Renal cortex interstitium (tissue), 11 donors: ENCODE measurements around the gene FLOT2. TPM values are rescaled to one million over a fixed set of nuclear protein-coding genes. Genes with fewer than 3 reads are reported as not detected.
"Not testable (repeated sequence)": the region's sequence is repeated elsewhere in the genome, so short reads cannot be mapped to it uniquely, and the experiment has no call there.

Experiments used
- DNase-seq, 11 donors: peaks; one replicate each; pipeline ENCODE4 v3.0.0-alpha.2; 2013; ENCODE audit warnings: low read depth in 9 of 11, low spot score in 4 of 11; ENCODE audit errors: extremely low read depth in 1 of 11
- polyA plus RNA-seq, 3 donors: library from polyadenylated mRNA; unstranded; fragments of 120-200 nt; gene quantifications; one replicate each; pipeline ENCODE4 v1.2.1, GENCODE V29; 2013; ENCODE audit not compliant: insufficient read length in 3 of 3

The FLOT2 gene
- polyA plus RNA-seq, 3 donors: 77.6 to 96.1 (median 91.7) TPM

DNA sequence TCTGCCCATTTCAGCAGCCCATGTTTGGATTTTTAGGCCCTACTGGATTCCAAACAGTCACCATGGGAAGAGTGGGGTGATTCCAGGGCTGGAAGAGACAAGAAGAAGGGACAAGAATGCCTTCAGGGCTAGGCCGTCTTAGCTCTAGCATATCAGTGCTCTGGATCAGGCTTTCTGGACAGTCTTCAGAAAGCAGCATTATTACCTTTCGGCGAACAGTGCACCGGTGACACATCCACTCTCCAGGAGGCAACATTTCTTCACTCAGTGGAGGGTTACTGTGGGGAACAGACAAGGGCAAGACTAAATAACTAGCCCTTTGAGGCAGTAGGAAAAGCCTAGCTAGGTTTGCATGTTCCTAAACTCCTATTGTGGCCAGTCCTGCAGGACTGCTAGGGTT, 29.3 kb upstream of the FLOT2 start:
- no peak for DNase-seq

DNA sequence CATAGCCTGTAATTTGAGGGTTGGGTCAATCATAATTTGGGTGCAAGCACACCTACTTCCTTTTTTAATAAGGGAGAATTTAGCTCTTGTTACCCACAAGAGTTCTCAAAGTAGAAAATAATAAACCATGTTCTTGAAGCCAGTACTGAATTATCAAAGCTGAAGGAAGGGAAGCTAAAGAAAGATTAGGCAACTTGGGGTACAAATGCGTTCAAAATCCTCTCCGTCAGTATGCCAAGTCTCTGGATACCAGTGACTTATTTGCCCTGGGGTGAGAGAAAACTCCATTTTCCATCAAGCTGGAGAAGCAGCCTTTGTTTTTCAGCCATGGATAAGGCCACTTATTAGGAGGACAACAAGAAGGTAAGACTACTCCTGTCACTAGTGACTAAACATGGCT, 28.8 kb upstream of the FLOT2 start:
- DNase-seq: no peak

DNA sequence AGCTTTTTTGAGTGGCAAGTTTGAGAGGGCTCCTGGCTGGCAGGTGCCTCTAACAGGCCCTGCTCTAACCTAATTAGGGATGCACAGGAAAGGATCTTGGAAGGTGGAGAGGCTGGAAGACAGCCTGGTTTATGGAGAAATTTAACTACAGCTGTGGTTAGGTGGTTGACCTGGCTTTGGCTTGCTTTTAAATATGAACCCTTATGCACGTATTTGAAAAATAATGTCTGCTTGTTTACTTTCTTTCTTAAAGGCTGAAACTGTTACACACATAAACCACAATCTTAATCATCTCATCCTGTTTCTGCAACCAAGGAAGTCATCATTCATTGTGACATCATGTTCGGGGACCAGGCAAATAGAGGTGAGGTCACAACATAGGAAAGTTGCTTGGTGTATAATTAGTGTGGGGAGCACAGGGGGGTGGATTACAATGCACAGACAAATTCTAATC, 28.4 kb upstream of the FLOT2 start:
- no peak for DNase-seq

DNA sequence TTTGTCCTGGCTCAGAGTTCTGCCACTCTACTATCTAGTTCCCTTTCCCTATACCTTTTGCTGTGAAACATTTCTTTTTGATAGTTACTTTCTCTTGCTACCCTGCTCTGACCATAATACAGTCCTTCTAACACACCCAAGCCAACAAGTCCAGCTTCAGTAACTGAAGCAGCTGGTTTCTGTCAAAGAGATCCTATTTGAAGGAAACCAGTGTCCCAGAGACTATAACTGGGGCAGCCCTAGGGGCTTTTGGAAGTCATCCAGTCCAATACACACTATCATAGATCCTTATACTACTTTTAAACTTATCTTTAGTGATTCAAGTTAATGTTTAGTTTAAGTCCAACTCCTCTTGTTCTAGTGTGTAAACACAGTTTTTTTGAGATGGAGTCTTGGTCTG, 22.7 kb upstream of the FLOT2 start:
- DNase-seq: no peak

DNA sequence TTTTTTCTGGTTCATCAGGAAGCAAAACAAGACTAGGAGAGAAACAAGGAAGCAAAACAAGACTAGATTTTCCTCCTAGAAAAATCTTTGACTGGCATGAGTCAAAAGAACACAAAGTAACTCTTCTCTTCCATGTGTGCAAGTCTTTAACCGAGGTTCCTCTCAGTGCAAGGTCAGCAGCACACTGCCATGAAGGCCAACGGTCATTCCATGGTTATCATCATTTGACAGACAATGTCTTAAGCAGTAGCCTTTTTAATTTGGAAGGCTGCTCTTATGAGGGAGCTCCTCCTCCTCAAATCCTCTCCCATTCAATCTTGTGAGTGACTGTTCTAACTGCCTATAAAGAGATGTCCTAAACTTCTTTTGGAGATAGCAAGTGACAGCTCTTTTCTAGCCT, 20.8 kb upstream of the FLOT2 start:
- DNase-seq: no peak

DNA sequence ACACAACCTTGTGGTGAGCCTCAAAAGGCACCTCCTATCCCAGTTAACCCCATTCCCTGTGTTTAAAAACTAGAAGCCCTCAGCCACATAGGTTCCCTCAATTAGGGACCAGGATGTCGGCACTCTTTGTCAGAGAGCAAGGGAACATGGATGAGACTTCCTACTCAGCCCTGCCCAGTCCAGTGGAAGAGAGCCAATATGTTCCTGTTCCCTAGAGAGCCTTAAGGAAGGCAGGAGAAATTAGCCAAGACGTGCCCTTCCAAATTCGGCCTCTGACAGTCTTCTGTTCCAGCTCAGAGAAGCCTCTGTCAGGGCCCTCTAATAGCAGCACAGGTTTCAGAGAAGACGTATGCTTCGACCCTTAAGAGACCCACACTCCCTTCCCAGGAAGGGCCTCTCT, 19.9 kb upstream of the FLOT2 start:
- DNase-seq: no peak

DNA sequence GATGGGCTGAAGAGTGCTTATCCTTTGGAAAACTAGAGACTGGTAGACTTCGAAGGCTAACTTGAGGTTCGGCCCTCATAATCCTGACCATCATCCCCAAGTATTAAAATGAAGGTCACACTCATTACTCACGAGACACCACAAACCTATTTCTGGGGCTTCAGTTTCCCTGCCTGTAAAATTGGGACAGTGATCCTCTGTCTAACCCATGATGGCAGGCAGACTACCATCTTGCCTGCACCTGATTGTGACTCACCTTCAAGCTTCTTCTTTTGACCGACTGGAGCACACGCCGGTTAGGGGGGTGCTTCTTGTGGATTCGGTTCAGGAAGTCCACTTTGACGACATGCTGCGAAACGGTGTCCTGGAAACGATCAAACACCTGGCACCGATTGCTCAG, 19.5 kb upstream of the FLOT2 start:
- DNase-seq: no peak

DNA sequence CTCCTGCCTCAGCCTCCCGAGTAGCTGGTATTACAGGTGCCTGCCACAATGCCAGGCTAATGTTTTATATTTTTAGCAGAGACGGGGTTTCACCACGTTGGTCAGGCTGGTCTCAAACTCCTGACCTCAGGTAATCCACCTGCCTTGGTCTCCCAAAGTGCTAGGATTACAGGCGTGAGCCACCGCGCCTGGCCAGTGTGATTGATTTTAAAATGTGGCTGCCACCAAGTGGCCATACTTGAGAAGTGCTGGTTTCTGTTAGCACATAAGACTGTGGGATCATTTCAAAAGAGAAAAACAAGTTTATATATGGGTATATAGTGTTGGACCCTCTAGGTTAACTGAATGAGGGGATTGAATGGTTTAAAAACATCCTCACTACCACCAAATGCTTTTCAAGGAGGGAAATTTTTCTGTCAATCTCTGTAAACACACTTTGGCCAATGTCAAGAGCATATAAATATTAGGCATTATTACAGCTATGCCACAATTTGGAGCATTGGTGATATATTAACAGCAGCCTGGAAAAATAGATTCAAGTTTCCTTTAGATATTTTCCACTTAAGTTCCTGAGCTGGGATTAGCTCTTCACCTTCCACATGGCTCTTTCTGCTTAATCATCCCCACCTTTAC, 18.9 kb upstream of the FLOT2 start:
- peak in 2 of 11 donors; percentile 12 to 27 for DNase-seq

DNA sequence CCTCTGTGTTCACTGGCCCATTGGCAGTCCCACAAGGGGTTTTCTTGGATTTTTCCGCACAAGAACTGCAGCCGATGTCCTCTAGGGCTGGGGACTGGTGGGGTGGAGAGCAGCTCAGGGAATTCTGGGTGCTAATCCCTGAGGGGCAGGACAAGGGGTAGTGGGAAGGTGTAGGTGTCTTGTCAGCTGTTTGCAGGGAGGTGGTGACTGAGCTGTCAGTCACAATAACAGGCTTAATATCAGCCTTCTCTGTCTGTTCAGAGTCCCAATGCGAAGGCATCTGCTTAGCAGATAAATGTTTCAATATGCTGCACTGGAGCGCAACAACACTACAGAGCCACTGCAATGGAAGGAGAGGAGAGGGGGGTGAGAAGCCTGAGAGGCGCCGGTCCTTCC, 15.4 kb upstream of the FLOT2 start:
- no peak for DNase-seq

DNA sequence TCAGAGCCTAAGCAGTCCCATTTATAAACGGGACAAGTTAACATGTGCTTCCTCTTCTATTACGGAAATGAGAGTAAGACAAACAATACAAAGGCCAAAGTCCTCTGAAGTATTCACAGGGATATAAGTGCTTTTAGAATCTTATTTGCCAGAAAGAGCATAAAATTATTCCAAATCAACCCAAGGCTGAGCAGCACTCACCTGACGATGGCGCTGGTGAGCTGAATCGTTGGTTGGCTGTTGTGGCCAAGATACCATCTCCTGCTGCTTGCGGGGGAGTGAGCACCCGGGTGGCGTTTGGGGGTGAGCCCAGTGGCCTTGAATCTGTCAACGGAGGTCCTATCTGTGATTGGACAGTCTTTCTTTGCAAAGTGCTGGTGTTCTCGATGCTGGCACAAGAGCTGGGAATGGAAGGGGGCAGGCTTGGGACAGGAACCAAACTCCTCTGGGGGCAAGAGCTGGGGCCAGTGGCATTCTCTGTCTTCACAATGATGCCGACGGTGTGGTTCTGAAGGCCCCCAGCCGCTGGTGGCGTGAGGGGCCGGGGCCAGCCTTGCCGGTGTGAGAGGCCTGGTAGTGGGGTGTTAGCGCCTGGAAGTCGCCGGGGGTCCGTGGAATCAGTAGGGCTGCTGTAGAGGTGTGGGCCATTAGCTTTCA, 14.9 kb upstream of the FLOT2 start:
- no peak for DNase-seq

DNA sequence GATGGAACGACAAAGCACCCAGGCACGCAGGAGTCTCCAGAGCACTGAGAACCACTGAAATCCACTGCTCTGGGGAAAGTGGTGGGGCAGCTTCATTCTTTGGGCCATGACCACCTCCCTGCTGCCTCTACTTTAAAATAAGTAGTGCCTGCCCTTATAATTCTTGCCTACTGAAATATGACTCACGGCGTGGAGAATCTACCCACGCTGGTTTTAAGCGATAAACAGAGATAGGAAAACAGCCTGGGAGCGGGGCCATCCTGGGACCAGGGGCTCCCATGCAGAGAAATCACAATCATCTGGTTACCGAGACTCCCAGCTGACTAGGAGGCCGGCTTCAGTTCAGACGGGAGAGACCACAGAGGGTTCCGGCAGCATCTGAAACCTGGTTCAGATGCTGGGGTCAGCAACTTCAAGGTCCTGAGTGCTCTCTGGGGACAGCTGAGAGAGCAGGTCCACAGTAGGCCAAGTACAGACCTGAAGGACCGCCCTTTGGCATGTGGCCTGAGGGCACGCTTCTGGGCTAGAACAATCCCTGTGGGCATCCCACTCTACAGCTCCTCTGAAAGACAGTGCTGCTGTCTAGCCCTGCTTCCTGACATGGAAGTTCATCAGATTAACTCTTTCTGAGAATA, 14.0 kb upstream of the FLOT2 start:
- no peak for DNase-seq

DNA sequence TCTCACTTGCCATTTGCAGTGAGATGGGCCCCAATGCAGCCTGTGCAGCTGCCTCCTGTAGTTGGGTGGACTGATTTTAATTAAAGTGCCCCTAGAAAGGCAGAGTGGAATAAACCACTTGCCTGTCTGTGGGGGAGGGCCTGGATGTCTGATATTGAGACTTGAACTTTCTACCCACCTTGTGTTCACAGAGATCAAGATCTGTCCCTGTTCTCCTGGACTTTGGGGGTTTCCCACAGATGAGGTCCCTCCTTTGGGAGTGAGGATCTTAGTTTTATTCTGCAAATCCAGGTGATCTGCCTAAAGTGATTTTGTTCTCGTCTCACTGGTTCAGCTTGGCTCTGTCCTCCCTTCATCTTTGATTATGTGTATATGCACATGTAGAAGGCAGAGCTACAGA, 13.0 kb upstream of the FLOT2 start:
- DNase-seq: no peak

DNA sequence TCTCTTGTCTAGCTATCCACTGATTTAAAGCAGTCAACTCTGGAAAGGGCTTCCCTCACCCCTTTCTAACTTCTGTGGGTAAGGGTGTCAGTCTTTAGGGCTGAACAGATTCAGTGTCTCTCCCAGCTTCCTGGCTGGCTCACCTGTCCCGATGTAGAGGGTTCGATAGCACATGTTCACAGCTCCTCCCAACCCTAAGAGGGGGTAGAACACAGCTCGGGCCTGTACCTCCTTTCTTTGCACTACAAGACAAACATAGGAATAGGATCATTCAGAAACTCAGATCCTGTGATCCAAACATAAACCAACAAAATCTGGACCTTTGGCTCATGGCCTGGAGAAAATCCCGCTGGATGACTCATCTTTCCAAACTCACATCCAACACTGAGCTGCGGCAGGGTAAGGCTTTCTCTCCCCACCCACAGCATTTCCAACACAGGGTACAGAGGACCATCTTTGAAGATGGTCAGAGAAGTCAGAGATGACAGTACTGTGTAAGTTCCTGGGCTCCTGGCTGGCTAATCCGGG, 11.2 kb upstream of the FLOT2 start:
- DNase-seq: no peak

DNA sequence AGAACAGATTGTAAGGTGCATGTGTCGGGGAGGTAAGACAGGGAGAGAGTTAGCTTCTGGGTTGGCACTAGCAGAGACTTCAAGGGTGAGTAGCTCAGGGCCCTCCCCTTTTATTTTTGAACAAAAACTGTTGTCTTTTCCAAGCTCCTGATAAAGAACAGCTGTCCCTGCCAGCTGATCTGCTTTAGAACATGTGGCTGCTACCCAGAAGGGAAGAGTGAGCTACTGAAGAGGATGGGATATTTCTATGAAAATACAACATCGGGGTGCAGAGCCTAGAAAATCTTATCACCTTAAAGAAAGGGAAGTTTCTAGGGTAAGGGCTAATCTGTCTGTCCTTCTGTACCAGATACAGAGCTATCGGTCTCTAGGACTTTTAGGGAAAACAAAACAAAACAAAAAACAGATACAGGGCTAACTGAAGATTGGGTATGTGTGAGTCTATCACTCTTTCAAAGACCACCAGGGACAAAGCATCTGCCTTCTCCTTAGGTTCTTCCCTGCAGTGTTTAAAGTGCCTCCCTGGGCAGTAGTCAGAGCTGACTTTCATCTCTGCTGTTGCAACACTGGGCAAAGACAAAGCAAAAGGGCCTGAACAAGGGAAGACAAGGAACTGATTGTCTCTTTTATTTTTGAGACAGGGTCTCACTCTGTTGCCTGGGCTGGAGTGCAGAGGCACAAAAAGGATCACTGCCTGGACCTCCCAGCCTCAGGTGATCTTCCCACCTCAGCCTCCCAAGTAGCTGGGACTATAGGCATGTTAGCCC, 10.4 kb upstream of the FLOT2 start:
- no peak for DNase-seq

DNA sequence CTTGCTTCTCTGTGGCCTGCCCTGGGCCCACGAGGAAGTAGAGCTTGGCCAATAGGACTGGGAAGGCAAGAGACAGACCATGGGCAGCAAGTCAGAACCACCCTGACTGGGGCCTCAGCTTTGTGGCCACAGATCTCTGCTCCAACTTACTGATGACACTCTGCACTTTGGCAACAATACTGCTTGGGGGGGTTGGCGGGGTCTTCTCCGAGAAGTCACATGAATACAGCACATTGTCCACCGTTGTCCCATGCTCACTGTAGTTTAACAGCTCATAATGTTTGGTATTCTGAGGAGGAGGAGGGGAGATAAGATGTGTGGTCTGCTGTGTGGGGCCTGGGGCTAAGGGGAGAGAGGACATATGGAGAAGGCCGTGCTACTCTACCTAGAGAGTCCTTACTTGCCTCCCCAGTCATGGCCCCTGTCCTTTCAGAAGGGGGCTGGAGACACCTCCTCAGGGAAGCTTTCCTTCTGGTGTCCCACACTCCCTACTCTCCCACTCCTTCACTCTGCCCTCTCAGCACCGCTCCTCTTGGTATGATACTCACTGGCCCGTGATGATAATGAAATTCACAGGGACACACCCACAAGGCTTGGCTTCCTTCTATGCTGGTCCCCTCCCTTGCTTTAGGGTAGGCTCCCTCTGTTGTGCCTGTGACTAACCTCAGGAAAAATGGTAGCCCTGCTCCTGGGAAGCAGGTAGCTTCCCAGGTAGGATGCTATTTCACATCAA, 9.3 kb upstream of the FLOT2 start:
- no peak for DNase-seq

DNA sequence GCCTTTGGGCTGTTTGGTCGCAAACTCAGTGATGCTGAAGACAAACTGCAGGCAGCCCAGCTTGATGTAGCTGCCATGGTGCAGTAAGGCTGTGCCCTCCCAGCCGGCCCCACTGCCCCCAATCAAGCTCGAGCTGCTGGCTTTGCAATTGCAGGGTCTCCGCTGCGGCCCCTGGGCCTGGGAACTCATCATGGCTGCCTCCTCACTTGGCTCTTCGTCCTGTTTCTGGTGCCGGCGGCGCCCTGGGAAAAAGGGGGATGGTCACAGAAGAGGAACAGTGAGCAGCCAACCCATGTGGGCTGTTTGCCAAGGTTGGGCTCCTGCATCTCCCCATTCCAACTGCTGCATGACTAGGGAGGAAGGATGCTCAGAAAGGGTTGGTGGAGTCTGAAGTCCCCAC, 8.7 kb upstream of the FLOT2 start:
- DNase-seq: no peak

DNA sequence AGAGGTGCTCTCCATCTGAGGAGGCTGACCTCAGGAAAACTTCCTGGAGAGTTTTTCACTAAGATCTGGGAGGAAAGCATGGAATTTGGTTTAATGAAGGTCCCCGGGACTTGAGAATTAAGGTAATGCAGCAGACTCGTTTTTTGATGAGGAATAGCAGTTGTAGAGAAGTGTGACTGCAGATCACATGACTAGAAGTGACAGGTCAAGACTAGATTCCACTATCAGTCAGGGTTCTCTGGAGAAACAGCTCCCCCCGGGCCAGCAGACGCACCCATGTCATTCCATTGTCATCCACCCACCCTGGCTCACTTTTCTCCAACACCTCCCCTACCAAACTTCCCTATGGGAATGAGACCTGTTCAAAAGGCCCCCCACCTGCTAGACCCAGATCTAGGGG, 7.3 kb upstream of the FLOT2 start:
- DNase-seq: no peak

DNA sequence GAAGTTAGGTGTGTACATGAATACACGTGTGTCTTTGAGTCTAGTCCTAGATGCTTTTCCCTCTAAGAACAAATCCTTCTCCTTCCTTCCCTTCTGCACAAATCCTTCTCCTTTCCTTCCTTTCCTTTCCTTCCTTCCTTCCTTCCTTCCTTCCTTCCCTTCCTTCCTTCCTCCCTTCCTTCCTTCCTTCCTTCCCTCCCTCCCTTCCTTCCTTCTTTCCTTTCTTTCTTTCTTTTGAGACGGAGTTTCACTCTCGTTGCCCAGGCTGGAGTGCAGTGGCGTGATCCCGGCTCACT, 6.0 kb upstream of the FLOT2 start:
- DNase-seq: not testable (repeated sequence)

DNA sequence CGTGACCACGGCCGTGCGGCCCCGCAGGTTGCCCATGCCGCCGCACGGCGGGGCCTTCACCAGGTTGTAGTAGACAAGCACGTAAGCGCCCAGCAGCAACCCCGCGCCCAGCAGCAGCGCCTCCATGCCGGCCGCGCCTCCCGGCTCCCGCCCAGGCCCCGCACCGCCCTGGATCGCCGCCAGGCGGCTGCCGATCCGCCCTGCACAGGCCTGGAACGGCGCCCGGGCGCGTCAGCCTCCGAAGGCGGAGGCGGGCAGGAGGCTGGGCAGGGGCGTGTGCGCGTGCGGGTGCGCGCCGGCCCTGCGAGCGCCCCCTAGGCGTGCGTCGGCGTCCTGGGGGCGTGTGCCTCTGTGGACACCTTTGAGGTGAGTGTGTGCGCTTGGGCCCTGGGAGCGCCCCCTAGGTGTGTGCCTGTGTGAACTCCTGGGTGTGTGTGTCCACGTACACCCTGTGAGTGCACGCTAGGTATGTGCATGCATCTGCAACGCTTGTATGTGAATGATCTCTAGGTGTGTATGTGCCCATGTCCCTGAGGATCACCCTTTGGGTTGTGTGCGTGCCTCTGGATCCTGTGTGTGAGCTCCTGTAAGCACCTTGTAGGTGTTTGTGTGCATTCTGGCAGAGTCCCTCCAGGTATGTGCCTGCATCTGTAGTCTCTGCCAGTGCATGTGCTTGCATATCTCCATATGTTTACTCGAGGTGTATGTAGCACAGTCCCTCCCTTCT, 5.4 kb upstream of the FLOT2 start, which contains the start of gene DHRS13:
DHRS13 (minus strand) TSS at position 261 of the 727 bp plus-strand sequence; CDS start at position 126, 135 bp downstream.
- peak; percentile 76 to 92 (median 90) for DNase-seq
